Fibroblast of pulmonary artery (primary cell): Measurements from ENCODE around the gene TMEM131L.

Experiments used
- DNase-seq: peaks from one replicate; pipeline ENCODE4 v3.0.0-alpha.2; 2010; ENCODE audit warnings: low read depth
- H3K4me3 ChIP-seq: replicated peaks from 2 replicates; pipeline ENCODE4 v1.5.1; 2011; ENCODE audit warnings: low read depth, mild to moderate bottlenecking, control low read depth, low read length, moderate library complexity
- CTCF ChIP-seq: IDR thresholded peaks from 2 replicates; pipeline ENCODE4 v1.5.1; 2011; ENCODE audit warnings: mild to moderate bottlenecking, control low read depth, low read length, inconsistent platforms; ENCODE audit errors: missing control alignments

TMEM131L gene

DNA sequence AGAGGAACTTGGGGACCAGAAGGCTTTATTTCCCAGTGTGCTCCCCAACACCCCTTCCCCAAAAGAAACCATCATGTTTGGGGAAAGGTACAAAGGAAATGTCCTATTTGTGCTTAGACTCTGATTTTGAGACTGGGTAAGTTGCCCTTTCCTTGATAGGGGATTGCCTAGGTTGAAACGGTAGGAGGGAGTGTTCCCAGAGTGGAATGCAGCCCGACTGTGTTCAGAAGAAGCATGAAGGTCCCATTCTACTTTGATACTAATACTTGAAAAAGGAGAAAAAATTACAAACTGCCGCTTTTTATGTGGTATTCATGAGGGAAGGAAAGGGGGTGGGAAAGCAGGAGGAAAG lies 32.4 kb upstream of the TMEM131L start:
- no peak for DNase-seq
- TF ChIP-seq CTCF, result no peak
- H3K4me3 ChIP-seq, result no peak overlapping the region

GRCh38 chr4:153434190-153434589 lies 32.0 kb upstream of the TMEM131L start:
- no peak for TF ChIP-seq CTCF
- DNase-seq, result no peak
- H3K4me3 ChIP-seq, result no peak overlapping the region

DNA sequence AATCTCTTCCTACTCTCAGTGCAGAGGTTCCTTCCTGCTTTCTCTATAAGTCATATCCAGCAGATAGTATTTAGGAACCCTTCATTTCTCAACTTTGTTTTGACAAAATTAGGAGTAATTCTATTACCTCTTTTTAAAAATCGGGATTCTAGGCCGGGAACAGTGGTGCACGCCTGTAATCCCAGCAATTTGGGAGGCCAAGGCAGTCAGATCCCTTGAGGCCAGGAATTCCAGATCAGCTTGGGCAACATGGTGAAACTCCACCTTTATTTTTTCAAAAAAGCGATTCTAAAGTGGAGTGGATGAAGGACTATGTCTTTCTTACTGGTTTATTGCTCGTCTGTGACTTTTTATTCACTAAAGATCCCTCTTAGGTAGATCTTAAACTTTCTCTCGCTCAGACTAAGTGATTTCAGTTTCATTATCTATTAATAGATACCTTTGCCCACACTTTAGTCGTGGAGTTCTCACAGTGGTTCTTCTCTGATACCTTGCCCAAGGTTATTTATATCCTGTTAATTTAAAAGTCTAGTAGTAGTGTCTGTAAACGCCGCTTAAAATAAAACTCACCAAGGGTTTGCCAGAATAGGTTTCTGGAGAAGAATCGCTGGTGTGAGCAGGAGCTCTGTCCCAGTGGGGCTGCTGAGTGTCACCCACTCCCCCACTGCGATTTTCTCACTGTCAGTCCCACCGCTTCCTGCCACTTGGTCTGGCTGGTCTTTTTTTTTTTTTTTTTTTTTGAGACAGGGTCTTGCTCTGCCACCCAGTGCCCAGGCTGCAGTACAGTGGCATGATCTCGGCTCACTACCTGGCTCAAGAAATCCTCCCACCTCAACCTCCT lies 27.0 kb upstream of the TMEM131L start:
- no peak overlapping the region for H3K4me3 ChIP-seq
- no peak for DNase-seq
- TF ChIP-seq CTCF, result no peak

DNA sequence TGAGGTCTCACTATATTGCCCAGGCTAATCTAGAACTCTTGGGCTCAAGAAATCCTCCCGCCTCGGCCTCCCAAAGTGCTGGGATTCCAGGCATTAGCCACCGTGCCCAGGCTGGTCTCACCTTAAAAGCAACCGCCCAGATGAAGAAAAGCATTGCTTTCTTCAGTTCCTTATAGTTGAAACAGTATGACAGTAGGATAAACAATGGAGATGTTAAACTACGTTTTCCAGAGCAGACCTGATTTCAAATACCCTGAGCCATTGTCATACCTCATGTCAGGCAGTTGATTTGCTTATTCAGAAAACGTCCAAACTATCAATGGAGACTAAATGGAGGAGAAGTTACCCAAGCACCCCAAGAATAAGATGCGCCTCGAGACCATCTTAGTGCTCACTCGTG lies 26.3 kb upstream of the TMEM131L start:
- no peak overlapping the region for H3K4me3 ChIP-seq
- TF ChIP-seq CTCF, result no peak
- DNase-seq, result no peak

GRCh38 chr4:153440475-153440874 lies 25.7 kb upstream of the TMEM131L start:
- no peak overlapping the region for H3K4me3 ChIP-seq
- no peak for TF ChIP-seq CTCF
- no peak for DNase-seq

DNA sequence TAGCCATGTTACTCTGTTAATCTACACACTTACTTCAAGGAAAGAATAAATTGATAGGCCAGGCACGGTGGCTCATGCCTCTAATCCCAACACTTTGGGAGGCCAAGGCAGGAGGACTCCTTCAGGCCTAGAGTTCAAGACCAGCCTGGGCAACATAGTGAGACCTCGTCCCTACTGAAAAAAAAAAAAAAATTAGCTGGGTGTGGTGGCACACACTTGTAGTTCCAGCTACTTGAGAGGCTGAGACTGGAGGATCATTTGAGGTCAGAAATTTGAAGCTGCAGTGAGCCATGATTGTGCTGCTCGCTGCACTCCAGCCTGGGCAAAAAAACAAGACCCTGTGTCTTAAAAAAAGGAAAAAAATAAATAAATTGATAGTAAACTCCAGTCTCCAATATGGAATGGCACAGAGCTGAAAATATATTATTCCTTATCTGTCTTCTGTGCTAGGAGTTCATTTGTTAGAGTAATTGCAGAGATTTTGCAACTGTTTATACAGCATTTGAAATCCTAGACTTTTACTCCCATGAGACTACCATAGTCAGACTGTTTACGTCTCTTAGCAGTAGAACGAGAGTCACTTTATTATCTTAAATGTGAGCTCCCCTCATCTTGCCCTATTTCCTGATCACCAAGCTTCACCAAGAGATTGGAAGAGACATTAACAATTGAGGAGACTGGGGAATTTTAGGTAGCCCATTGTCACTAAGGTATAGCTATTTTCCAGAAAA lies 18.8 kb upstream of the TMEM131L start:
- no peak for TF ChIP-seq CTCF
- no peak overlapping the region for H3K4me3 ChIP-seq
- DNase-seq, result peak; percentile 80
